Hepatocyte (in vitro differentiated cells): ENCODE data around the gene TCHH. TPM values are rescaled to one million over a fixed set of nuclear protein-coding genes. Genes with fewer than 3 reads are reported as not detected.

Source experiments
- DNase-seq: peaks from one replicate; pipeline ENCODE4 v3.0.0-alpha.2; 2016; ENCODE audit warnings: low spot score
- H2AFZ ChIP-seq: fragments of 200-600 bp; sonication (generic); 2 replicates; pipeline ENCODE4 v1.6.0; 2016; ENCODE audit warnings: antibody characterized with exemption, mild to moderate bottlenecking
- H3K27ac ChIP-seq: fragments of 200-600 bp; sonication (generic); 2 replicates; pipeline ENCODE4 v1.5.1; 2016; ENCODE audit warnings: mild to moderate bottlenecking
- H3K27me3 ChIP-seq: fragments of 200-600 bp; sonication (generic); 2 replicates; pipeline ENCODE4 v1.6.1; 2016
- H3K36me3 ChIP-seq: fragments of 200-600 bp; sonication (generic); replicated peaks from 2 replicates; pipeline ENCODE4 v1.5.1; 2016; ENCODE audit warnings: low read depth; ENCODE audit not compliant: insufficient read depth
- H3K4me1 ChIP-seq: fragments of 200-600 bp; sonication (generic); 2 replicates; pipeline ENCODE4 v1.5.1; 2016; ENCODE audit warnings: mild to moderate bottlenecking, moderate library complexity; ENCODE audit not compliant: insufficient read depth
- H3K4me2 ChIP-seq: fragments of 200-600 bp; sonication (generic); 2 replicates; pipeline ENCODE4 v1.6.0; 2016
- H3K4me3 ChIP-seq: fragments of 200-600 bp; sonication (generic); 2 replicates; pipeline ENCODE4 v1.5.1; 2016; ENCODE audit warnings: mild to moderate bottlenecking
- H3K79me2 ChIP-seq: fragments of 200-600 bp; sonication (generic); 2 replicates; pipeline ENCODE4 v1.6.0; 2017; ENCODE audit warnings: mild to moderate bottlenecking
- H3K9me2 ChIP-seq: fragments of 200-600 bp; sonication (generic); replicated peaks from 2 replicates; pipeline ENCODE4 v1.6.0; 2017; ENCODE audit warnings: mild to moderate bottlenecking; ENCODE audit not compliant: insufficient read depth
- H3K9me3 ChIP-seq: fragments of 200-600 bp; sonication (generic); 2 replicates; pipeline ENCODE4 v1.5.1; 2016; ENCODE audit warnings: low read depth, mild to moderate bottlenecking
- H4K20me1 ChIP-seq: fragments of 200-600 bp; sonication (generic); 2 replicates; pipeline ENCODE4 v1.6.0; 2016; ENCODE audit warnings: mild to moderate bottlenecking; ENCODE audit not compliant: insufficient read depth, poor library complexity, severe bottlenecking
- CTCF ChIP-seq: fragments of 200-600 bp; sonication (generic); IDR thresholded peaks from 2 replicates; pipeline ENCODE4 v1.5.1; 2016; ENCODE audit warnings: antibody characterized with exemption, mild to moderate bottlenecking; ENCODE audit not compliant: poor library complexity
- EZH2 ChIP-seq: fragments of 200-600 bp; sonication (generic); IDR thresholded peaks from 2 replicates; pipeline ENCODE4 v1.6.1; 2016; ENCODE audit warnings: antibody characterized with exemption, mild to moderate bottlenecking, borderline replicate concordance
- EZH2phosphoT487 ChIP-seq: fragments of 200-600 bp; sonication (generic); IDR thresholded peaks from one replicate; pipeline ENCODE4 v1.6.1; 2018; ENCODE audit warnings: antibody characterized with exemption, mild to moderate bottlenecking, low read depth, moderate library complexity; ENCODE audit not compliant: unreplicated experiment, severe bottlenecking
- WGBS: methylation state at CpG from one replicate; pipeline ENCODE4 v1.1.6; 2016; ENCODE audit warnings: low lambda C conversion rate; ENCODE audit errors: missing lambda C conversion rate; 5-methylcytosine and 5-hydroxymethylcytosine counted together
- polyA plus RNA-seq: library from polyadenylated mRNA; unstranded; fragments of >200 nt; fragmentation: Nextera tagmentation; extraction: Ambion mirVana; gene quantifications from 2 replicates; pipeline ENCODE4 v1.2.1, GENCODE V29; 2016
- total RNA-seq: library from RNA; depleted of rRNA; stranded (reverse); fragments of >200 nt; gene quantifications from 2 replicates; pipeline ENCODE4 v1.2.3, GENCODE V29; 2014

Gene TCHH
- total RNA-seq (not detected in 2 replicates), polyA plus RNA-seq (0.12 TPM in 1 of 2 replicates, not detected in the other)

GRCh38 chr1:152115344-152115743, at the start of gene TCHH:
TSS of gene TCHH (minus strand) at chr1:152115444. CDS start at chr1:152114080, 1,364 bp downstream.
- Histone ChIP-seq H3K4me2 (no peak within 1 kb of the TSS), H3K27me3 (peaks cover 65% of the 10 kb centered on the region), H2AFZ (no peak within 1 kb of the TSS), H3K4me3 (no peak within 1 kb of the TSS), H4K20me1 (no peaks in the 10 kb centered on the region), H3K27ac (no peak within 1 kb of the TSS), H3K9me2 (no peaks in the 10 kb centered on the region), H3K9me3 (no peaks in the 10 kb centered on the region), H3K79me2 (no peaks in the 10 kb centered on the region), H3K36me3 (no peaks in the 10 kb centered on the region), H3K4me1 (no peaks in the 10 kb centered on the region)
- no peak for TF ChIP-seq EZH2
- TF ChIP-seq EZH2phosphoT487: no peak
- no peak for TF ChIP-seq CTCF
- no peak for DNase-seq
- WGBS: 54% methylated on average over 4 of the region's 4 CpGs

- H3K79me2 ChIP-seq: no peaks in the 10 kb centered on the region
- no peaks in the 10 kb centered on the region for H3K36me3 ChIP-seq
- no peak overlapping the region for H3K27ac ChIP-seq
- H3K4me2 ChIP-seq: no peak overlapping the region
- no peak overlapping the region for H2AFZ ChIP-seq
- no peaks in the 10 kb centered on the region for H3K4me1 ChIP-seq
- H3K9me2 ChIP-seq: no peaks in the 10 kb centered on the region
- DNase-seq: no peak
- H3K4me3 ChIP-seq: no peak overlapping the region
- H3K9me3 ChIP-seq: no peaks in the 10 kb centered on the region
- no peak for TF ChIP-seq EZH2phosphoT487
- TF ChIP-seq EZH2: no peak
- no peak for TF ChIP-seq CTCF
- H4K20me1 ChIP-seq: no peaks in the 10 kb centered on the region
- 55% methylated on average over 2 of the region's 2 CpGs for WGBS
- H3K27me3 ChIP-seq: no peaks in the 10 kb centered on the region
Observed at GRCh38 chr1:152164517-152165136, 49.4 kb upstream of the TCHH start.

GRCh38 chr1:152162792-152163463, 47.7 kb upstream of the TCHH start:
- WGBS: 48% methylated on average over 1 of the region's 1 CpG
- Histone ChIP-seq H4K20me1 (no peaks in the 10 kb centered on the region), H3K4me2 (no peak overlapping the region), H2AFZ (no peak overlapping the region), H3K27me3 (no peaks in the 10 kb centered on the region), H3K27ac (no peak overlapping the region), H3K4me3 (no peak overlapping the region), H3K36me3 (no peaks in the 10 kb centered on the region), H3K79me2 (no peaks in the 10 kb centered on the region), H3K4me1 (no peaks in the 10 kb centered on the region), H3K9me3 (no peaks in the 10 kb centered on the region), H3K9me2 (no peaks in the 10 kb centered on the region)
- no peak for DNase-seq
- TF ChIP-seq EZH2 (no peak), CTCF (no peak), EZH2phosphoT487 (no peak)
